Stimulated activated CD4-positive, alpha-beta T cell treated with anti-CD3 and anti-CD28 coated beads, Interleukin-4, amount 100 ng/mL, for 4 hours (primary cell): ENCODE results near the gene FBXO31.
"Not testable (repeated sequence)": the region's sequence is repeated elsewhere in the genome, so short reads cannot be mapped to it uniquely, and the experiment has no call there.

Experiments used
- DNase-seq, 2 experiments: peaks; one replicate each; pipeline ENCODE4 v3.0.0-alpha.2; 2020

The FBXO31 gene

DNA sequence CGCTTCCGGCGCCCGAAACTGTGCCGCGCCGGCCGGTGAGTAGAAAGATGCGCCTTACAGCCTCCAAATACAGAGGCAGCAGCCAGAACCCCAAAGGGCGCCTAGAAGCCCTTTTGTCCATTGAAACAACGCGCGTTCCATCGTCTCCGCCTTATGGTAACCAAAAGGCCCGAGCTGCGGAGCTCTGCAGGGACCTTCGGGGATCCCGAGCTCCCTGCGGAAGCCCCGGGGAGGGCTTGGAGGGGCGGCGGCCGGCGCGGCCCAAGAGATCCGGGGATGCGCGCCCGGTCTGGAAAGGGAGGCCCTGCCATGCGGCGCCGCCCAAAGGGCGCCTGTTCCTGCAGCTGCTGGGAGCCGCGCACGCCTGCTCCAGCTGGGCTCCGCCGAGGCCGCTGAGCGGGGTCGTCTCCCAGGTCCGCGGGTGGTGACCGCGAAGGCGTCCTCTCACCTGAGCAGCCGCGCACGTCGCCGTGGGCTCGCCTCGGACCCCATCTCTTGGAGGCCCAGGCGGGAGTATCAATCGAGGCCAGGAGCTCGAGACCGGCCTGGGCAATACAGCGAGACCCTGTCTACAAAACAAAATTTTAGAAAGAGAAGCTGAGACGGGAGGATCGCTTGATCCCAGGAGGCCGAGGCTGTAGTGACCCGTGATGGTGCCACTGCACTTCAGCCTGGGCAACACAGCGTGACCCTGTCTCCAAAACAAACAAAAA is 742 bp upstream of the FBXO31 start:
- no peak for DNase-seq

DNA sequence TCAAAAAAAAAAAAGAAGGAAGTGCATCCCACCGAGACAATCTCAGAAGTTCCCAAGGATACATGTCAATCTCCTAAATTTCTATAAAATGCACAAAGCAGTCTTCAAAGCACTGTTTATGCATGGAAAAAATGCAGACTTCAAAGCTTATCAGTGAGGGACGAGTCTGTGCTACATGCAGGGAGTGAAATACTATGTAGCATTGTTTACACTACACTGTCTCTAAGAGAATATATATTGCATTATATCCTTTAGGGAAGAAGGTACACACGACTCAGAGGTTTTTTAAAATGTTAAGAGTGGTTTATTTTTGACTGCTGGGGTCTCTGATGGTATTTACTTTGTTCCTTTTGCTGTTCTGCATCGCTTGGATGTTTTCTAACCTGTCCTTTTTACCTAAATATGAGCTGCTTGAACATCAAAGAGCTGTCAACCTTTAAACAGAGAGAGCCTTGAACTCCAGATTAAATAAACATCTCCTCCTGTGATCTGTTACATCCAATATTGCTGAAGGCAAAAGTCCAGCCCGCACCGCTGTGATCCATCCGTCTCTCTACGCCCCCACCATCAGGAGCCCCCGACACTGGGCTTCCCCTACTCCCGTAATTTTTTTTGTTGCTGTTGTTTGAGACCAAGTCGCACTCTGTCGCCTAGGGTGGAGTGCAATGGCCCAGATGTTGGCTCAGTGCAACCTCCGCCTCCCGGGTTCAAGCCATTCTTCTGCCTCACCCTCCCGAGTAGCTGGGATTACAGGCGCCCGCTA is 1.4 kb downstream of the FBXO31 start:
- DNase-seq, result no peak

DNA sequence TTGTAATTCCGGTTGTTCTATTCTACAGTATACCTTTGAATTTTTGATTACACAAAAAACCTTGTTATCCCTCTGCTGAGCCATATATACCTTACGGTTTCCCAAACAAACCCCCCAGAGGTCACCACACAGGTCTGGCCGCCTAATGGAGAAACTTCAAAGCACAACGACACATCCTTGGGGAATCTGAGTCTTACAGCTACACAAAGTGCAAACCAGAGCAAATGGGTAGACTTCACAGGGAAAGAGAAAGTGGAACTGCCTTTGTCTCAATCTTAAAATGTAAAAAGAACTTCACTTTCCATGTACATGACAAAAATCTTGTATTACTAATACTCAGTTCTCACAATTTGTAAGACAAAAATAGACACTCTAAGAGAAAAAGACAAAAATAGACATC is 2.7 kb downstream of the FBXO31 start:
- DNase-seq, result no peak

DNA sequence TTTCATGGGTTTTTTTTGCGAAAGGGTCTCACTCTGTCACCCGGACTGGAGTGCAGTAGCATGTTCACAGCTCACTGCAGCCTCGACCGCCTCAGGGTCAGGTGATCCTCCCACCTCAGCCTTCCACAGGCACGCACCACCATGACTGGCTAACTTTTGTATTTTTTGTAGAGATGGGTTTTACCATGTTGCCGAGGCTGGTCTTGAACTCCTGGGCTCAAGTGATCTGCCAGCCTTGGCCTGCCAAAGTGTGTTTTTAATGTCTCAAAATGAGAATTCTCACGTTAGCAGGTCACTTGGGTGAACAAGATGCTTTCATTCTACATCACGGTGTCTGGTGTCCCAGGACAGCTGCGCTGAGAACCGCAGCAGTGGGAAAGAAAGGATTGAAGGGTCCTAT is 3.2 kb downstream of the FBXO31 start:
- DNase-seq, result no peak

DNA sequence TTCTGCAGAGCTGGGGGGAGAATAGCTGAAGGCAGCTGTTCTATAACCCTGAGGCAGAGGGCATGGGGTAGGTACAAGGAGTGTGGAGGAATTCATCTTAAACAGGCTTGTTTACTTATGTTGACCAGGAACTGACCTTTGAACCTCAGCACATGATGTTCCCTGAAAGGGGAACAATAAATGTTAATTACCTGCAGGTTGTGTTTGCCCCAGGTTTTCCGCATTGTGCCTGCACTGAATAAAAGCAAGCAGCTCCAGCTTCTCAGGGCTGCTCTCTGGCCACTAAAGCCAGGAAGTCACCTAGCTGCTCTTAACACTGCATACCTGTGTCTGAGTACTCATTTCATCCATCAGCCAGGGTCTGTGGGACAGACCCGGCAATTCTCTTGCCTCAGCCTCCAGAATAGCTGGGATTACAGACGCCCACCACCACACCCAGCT is 4.2 kb downstream of the FBXO31 start:
- DNase-seq, result not testable (repeated sequence)

DNA sequence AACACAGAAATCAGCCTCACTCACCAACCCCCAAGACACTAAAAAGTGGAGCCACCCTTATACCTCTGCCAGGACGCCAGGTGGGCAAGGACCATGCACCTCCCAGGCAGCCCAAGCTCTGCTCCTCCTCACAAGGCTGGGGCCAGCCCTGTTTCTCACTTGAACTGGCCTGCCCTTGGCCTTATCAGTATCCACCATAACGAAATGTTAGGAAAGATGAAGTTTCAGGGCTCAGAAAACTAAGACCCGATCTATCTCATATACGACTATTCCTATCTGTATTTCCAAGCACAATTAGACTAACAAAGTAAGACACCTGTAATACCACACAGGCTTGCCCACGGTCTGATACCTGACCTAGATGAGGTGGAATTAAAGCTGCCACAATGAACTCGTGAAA is 6.9 kb downstream of the FBXO31 start:
- DNase-seq, result no peak

DNA sequence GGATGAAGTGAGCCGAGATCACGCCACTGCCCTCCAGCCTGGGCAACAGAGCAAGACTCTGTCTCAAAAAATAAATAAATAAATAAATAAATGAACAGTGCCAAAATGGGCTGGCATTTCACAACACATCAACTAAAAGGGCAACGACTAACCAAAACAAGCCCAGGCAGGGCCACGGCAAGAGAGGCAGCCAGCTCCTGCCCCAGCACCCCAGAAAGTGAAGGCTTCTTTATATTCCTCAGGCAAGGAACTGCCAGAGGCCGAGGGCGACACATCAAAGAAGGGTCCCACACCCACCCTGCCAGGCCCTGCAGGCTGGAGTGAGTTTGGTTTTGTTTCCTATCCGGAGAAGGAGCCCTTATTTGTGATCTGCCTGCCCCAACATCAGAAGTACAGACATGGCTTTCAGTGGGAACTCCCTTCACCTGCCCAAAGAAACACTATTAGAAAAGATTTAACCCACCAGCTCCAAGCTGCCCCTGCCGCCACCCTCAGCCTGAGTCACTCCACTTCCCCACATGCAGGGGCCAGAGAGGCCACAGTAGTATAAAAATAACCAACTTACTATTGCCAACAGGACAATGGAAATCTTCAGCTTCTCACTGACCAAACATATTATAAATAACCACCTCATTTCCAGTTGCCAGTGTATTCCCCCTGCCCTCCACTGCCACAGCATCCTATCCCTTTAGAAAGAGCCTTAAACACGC is 8.0 kb downstream of the FBXO31 start:
- no peak for DNase-seq

DNA sequence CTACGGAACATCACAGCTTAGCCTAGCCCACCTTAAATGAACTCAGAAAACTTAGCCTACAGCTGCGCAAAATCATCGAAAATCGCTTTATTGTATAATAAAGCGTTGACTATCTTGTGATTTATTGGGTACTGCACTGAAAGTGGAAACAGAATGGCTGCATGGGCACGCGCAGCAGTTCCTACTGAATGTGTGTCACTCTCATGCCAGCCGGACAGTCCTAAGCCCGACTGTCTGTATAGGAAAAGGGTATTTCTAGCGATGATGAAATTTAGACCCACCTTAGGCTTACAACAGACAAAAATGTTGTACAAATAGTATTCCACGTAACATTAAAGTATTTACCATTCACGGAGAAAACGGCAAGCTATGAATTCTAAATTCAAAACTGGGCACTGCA is 9.3 kb downstream of the FBXO31 start:
- no peak for DNase-seq

DNA sequence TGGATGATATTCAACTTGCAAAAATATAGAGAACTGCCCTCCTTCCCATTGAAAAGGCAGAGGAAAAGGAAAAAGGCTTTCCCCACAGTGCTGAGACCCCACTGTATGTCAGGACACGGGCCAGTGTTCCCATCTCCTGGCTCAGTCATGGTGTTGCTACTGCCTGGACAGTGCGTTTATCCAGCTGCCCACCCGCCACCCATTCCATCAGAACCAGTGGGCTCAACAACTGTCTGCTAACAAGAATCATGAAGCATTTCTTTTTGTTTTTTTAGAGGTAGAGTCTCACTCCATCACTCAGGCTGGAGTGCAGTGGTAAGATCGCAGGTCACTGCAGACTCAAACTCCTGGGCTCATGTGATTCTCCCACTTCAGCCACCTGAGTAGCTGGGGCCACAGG is 11.3 kb downstream of the FBXO31 start:
- DNase-seq, result no peak

DNA sequence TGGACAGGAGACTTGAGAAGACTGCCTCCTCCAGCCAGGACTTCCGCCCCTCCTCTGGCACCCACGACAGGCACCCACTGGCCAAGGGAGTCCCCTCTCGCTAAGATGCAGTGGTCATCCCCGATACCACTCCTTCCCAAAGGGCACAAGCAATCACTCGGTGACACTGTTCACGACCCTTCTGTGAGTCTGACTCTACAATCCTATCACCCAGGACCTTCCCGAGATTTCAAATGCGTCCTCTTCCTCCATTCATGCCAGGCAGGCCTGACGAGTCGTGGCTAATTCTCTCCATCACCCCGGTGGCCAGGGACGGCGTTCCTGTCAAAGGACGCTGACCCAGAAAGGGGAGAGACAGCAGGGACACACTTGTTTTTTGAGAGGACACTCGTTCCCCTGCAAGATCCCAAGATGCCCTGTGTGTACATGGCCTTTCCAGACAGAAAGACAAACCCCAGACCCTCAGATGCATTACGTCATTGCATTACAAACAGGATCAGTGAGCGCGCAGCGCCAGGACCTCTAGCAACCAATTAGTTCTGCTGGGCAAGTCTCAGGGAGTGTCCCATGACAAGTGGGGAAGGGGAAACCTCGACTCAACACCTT is 12.2 kb downstream of the FBXO31 start:
- no peak for DNase-seq

DNA sequence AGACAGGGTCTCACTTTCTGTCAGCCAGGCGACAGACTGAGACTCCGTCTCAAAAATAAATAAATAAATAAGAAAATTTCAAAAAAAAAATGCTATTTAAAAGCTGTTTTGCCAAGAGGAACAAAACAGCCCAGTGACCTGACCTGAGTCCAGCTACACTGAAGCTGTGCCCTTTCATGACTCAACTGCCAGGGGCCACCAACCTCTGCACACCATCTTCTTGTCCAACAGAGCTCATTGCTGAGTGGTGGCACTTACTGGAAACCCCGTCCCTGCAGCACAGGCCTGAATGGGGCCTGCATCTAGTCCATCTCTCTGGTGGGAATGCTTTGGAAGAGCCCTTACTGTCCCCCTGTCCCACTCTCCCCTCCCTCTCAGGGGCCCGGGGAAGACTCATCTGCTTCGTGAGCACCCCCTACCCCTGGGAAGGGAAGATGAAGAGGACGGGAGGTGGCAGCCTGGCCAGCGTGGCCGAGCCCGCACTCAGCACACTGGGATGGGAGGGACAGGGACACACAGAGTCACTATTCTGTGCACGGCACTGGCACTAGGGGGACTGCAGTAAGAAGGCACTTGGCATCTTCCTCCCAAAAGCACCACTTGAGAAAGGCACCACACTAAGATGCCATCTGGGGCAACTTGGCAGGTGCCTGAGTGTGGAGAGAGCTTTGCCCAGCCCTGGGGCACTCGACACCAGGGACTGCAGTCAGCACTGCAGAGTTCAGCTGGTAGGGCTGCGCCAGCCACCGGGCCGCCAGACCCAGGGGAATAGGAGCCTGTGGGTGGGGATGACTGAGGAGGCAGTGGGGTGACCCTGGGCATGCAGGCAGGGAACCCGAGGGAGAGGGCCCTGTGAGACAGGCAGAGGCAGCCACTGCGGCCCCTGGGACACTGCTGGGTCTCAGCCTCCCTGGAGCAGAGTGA is 13.5 kb downstream of the FBXO31 start:
- DNase-seq, result no peak

DNA sequence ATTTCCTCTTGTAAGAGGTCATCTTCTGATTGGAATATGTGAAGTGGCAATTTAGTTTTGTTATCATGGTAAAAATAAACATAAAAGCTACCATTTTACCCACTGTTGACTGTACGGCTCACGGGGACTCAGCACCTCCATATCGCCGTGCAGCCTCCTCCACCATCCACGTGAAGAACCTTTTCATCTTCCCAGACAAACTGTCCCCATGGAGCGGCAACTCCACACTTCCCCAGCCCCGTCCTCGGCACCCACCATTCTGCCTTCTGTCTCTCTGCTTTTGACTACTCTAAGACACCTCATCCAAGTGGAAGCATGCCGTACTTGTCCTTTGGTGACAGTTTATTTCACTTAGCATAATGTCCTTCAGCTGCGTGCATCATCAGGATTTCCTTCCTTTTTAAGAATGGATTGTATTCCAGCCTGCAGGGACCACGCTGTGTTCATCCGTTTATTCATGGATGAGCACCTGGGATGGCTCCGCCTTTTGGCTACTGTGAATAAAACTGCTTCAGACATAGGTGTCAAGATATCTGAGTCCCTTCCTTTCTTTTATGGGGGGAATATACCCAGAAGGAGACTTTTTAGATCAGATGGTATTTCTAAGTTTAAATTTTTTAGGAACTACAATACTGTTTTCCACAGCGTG is 14.3 kb downstream of the FBXO31 start:
- DNase-seq, result no peak

DNA sequence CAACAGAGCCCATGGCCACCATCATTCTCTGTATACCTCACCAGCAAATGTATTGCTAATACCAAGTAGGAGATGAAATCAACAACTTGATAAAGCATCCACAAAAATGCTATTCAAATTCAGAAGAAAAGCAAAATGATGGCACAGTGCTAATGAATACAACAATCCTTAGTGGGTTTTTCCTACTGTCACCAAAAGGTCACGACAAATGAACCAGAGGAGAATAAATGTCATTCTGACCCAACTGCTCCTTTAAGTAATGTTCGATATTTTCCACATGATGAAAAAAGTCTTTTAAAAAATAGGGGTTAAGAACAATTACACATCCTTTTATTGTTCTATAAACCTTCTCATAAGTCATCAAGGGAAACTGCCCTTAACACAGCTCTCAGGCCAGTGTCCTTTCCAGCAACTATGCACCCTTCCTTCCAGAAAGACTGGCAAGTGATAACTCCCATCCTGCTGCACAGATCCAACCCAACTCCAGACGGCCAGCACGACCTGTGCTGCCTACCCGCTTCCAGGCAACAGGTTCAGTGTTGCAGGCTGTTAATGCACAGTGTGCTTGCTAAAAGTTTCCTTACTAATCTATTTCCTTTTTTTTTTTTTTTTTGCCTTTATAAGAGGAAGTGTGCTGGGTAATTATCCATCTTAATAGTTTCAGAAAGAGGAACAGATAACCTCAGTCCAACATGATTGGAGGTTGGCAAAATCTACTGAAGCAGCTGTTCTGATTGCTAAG is 15.4 kb downstream of the FBXO31 start:
- DNase-seq, result no peak

DNA sequence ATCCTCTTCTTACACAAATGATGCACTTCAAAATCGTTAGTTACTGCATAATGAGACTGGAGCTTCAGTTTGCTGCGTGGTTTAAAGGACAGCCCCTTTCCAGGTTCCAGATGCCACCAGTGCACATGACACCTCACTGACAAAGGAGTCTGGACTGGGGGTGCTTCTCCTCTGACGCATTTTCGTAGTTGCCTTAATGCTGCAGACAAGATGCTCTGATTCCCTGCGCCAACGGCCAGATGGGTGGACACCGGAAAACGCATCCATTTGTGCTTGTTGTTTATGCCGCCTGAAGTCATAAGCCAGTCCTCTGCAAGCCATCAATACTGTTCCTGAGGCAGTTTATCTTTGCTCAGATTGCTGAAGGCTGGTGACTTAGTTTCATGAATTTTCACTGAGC is 16.0 kb downstream of the FBXO31 start:
- DNase-seq, result no peak

DNA sequence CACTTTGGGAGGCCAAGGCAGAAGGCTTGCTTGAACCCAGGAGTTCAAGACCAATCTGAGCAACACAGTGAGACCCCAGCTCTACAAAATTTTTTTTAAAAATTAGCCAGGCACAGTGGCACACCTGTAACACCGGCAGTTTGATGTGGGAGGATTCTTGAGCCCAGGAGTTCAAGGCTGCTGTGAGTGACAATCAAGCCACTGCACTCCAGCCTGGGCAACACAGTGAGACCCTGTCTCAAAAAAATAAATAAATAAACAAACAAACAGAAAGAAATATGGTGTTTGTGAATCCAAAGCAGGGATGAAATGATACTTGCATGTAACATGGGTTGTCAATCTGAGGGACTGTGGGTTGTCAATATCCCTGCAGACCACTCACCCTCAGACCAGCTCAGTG is 16.6 kb downstream of the FBXO31 start:
- DNase-seq, result no peak

DNA sequence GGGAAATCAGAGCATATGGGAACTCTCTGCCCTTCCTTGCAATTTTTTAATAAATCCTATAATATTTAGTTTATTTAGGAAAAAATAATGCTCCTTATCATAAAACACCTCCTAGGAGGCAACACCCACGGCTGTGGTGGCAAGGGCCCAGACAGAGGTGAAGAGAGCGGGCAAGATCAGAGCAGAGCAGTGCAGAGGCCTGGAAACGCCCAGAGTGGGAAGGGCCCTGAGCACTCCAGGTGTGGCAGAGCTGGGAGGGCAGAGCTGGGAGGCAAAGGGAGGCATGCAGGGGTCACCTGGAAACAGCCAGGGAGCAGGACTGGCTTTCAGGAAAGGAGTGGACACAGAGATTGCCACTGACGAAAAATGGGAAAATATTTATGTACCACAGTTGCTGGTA is 17.3 kb downstream of the FBXO31 start:
- no peak for DNase-seq

DNA sequence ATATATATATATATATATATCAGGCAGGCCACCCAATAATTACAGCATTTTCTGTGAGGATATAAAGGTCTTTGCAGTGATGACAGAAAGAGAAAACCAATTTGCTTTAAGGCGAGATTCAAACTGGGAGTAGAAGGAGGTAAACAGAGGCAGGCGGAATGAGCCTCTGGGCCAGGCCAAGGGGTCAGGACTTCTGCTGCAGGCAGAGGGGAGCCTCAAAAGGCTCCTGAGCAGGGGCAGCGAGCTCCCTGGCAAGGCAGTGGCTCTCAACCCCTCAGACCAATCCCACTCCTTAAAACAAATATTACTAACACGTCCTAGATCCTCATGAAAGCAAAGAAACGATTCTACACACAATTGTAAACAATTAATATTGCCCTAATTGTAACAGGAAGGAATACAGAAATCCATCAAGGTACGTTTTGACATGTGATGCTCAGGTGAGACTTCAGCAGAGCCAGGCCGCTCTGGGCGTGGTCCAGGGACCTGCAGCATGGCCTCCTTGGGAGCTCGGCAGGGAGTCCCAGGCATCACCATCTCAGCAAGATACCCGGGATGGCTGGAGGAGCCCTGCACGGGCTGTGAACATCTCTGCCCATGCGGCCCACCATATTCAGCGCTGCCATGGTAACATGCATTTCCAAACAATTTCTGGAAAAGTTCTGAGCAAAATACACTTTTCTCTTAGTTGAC is 18.4 kb downstream of the FBXO31 start:
- DNase-seq, result no peak

DNA sequence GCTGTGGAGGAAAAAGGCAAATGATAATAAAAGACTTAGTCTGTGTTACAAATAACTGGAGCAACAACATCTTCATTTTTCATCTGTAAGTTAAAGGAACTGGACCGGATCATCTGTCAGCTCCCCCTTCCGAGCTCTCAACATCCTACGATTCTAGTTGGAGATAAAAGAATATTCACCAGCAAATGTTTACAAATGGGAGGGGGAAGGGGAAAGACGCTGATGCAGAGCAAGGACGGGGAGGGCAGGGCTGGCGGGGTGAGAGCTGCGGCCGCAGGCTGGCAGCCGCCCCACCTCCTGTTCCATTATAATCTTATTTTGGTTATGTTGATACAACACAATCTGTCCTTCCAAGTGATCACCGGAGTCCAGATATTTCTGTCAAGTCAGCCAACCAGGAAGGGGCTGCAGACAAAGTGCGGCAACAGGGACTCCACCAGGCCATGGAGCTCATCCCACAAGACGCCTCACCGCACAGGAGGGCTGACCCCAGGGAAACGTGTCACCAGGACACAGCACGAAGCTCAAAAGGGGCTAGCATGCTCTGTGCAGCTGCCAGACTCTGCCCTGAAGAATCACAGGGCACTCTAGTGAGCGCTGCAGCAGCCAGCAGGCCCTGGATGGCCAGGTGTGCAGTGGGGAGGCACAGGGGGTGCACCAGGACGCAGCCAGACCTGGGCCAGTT is 19.7 kb downstream of the FBXO31 start:
- DNase-seq, result no peak

DNA sequence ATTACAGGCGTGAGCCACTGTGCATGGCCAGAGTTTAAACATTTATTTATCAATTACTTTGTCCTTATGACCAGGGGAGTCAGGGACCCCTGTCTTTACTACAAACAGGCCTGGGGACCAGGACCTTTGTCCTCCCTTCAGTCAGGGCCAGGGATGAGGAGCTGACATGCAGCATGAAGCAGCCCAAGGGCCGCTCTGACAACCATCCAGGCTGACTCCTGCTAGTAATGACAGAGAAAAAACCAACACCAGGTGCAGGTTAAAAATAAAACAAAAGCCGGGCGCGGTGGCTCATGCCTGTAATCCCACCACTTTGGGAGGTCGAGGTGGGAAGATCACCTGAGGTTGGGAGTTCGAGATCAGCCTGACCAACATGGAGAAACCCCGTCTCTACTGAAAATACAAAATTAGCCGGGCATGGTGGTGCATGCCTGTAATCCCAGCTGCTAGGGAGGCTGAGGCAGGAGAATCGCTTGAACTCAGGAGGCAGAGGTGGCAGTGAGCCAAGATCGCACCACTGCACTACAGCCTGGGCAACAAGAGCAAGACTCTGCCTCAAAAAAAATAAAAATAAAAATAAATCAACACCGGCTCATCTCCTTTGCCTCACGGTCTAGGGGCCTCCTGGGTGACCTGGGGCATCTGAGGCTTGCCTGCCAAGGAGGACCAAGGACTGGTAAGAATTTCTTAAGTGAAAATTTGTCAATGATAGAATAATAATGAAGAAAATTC is 20.6 kb downstream of the FBXO31 start:
- not testable (repeated sequence) for DNase-seq
